MM.1S (cell line): ENCODE measurements around the gene ZNF664.

Experiments used
- EZH2 ChIP-seq: fragments of 300-600 bp; sonication (generic); optimal IDR thresholded peaks from 2 replicates; pipeline ENCODE3; 2017; ENCODE audit warnings: low read depth, mild to moderate bottlenecking, antibody characterized with exemption, low read length, mixed read lengths
- EZH2phosphoT487 ChIP-seq: fragments of 300-600 bp; sonication (generic); IDR thresholded peaks from 2 replicates; pipeline ENCODE4 v1.6.1; 2018; ENCODE audit warnings: antibody characterized with exemption, low read length
- TF ChIP-seq, protein P1 (sequence below): fragments of 300-600 bp; sonication (generic); IDR thresholded peaks from 2 replicates; pipeline ENCODE4 v1.5.1; 2016; ENCODE audit warnings: antibody characterized with exemption, low read length, mixed read lengths

DNA sequence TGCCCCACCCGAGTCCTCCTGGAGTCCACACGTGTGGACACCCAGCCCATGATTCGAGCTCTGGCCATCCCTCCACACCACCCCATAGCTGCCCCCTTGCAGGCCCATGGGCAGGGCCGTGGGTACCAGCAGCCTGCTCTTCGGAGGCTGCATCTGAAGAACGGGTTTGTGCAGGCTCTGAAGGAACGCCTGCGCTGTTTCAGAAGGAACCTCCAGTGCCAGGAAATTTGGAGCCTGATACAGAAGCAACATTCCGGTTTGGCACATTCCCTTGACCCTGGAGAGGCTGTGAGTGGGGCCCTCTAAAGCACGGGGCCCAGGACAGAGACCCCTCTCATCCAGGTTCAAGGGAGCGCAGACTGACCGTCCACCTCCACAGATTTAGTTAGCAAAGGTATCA, 57.0 kb downstream of the ZNF664 start:
- TF ChIP-seq, protein P1, sequence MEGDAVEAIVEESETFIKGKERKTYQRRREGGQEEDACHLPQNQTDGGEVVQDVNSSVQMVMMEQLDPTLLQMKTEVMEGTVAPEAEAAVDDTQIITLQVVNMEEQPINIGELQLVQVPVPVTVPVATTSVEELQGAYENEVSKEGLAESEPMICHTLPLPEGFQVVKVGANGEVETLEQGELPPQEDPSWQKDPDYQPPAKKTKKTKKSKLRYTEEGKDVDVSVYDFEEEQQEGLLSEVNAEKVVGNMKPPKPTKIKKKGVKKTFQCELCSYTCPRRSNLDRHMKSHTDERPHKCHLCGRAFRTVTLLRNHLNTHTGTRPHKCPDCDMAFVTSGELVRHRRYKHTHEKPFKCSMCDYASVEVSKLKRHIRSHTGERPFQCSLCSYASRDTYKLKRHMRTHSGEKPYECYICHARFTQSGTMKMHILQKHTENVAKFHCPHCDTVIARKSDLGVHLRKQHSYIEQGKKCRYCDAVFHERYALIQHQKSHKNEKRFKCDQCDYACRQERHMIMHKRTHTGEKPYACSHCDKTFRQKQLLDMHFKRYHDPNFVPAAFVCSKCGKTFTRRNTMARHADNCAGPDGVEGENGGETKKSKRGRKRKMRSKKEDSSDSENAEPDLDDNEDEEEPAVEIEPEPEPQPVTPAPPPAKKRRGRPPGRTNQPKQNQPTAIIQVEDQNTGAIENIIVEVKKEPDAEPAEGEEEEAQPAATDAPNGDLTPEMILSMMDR = no peak
- TF ChIP-seq EZH2 = no peak
- no peak for TF ChIP-seq EZH2phosphoT487
